GM12872 (cell line): Measurements from ENCODE around the gene TTC28.

ENCODE experiments used
- TF ChIP-seq, protein P1 (sequence below): IDR thresholded peaks from 3 replicates; pipeline ENCODE4 v1.5.1; 2011; ENCODE audit warnings: low read depth, mild to moderate bottlenecking, low read length, moderate library complexity; ENCODE audit not compliant: insufficient read depth

TTC28 gene

DNA sequence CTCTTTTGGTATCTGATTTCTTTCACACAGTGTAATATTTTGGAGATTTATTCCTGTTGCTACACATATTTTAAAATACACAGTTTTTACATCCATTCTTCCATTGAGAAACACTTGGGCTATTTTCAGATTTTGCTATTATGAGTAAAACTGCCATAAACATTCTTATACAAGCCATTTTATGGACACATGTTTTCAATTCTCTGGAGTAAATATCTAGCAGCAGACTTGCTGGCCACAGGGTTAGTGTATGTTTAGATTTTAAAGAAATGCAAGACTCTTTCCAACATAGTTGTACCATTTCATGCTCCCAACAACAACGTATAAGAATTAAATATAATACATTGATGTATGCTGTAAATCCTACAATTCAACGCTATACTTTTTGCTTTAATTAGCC is 399.8 kb downstream of the TTC28 start:
- TF ChIP-seq, protein P1, sequence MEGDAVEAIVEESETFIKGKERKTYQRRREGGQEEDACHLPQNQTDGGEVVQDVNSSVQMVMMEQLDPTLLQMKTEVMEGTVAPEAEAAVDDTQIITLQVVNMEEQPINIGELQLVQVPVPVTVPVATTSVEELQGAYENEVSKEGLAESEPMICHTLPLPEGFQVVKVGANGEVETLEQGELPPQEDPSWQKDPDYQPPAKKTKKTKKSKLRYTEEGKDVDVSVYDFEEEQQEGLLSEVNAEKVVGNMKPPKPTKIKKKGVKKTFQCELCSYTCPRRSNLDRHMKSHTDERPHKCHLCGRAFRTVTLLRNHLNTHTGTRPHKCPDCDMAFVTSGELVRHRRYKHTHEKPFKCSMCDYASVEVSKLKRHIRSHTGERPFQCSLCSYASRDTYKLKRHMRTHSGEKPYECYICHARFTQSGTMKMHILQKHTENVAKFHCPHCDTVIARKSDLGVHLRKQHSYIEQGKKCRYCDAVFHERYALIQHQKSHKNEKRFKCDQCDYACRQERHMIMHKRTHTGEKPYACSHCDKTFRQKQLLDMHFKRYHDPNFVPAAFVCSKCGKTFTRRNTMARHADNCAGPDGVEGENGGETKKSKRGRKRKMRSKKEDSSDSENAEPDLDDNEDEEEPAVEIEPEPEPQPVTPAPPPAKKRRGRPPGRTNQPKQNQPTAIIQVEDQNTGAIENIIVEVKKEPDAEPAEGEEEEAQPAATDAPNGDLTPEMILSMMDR = no peak

DNA sequence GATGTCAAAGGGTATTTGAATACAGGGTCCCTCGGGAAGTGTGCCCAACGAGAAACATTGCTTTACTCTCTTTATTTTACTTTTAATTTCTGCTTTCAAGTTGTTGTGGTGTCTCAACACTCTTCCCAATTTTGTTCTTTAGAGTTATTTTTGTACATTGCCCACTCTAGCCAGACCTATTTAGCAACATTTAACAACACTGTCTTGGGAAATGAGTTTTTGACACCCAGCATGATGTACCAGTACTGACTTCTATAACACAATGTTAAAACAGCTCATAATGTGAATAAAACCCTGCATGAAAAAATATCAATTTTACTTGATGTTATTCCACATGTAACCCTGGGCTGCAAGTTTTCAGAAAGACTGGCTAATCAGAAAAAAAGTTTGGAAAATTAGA is 410.4 kb downstream of the TTC28 start:
- TF ChIP-seq, protein P1 = no peak

DNA sequence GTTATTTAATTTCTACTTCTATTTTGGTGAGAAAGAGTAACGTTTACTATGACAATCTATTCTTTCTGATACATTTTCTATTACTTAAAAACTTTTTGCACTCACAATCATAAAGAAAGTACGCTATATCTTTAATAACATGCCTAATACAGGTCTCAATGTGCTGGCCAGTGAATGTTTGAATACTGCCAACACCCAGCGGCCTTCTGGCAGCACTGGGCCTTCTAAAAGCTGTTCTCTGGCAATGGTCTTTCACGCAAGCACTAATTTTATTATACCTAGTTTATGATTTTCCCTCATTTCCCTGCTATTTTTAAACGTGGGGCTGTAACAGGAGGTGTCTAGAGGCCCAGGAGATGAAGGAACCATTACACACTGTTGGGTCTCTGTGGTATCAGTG is 410.8 kb downstream of the TTC28 start:
- TF ChIP-seq, protein P1 = no peak

DNA sequence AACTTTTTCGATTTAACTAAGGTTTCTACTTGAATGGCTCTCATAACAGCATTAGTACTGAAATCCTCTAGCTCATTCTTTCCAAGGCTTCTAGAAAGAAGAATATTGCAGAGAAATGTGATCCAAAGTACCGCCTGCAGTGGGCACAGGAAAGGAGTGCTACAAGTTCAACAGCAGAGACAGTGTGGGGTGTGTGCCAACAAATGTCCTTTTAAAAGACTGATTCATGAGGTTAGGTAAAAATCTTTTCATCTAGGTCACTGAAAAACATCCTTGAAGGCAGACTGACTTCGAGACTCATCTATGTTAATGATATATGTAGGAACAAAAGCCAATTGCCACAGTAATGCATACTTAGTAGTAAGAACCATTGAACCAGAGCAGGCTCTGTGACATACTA is 411.5 kb downstream of the TTC28 start:
- TF ChIP-seq, protein P1 = no peak

DNA sequence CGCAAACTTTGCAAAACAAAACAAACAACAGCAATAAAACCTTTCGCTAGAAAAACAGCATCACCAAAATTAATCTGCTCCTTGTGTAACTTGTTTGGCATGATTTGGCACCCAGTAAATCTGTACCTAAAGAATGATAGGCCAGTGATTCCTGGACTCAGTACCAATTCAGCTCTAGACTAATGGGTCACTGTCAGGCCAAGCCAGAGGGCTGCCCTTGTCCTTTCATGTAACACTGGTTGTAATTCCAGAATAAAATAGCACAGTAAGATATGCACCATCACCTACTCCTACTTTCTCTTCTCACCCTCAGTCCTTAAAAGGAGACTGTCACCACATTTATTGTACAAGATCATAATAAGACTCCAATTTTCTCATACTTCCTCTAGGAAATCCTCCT is 419.0 kb downstream of the TTC28 start:
- TF ChIP-seq, protein P1 = no peak

DNA sequence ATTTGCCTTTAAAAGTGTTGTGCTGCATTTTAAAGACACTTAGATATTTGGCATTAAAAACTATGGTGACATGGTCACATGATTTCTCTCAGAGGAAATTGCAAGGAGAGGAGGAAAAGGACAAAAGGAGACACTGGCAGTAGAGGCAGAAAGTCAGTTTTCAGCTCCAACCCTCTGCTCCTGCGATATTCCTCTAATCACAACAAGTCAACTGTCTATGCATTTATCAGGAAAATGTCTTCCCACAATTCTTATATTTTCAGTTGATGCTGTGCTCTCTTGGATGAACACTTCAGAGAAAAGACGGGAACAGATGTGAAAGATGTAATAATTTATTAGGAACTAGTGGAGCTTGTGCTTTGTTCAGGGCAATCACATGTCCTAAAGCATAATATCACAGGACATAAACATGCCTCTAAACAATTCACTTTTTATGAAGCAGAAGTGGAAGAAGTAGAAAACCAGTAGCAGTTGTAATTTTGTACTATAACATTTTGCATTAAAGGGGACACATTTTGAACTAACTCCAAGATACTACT is 419.8 kb downstream of the TTC28 start:
- TF ChIP-seq, protein P1 = no peak

DNA sequence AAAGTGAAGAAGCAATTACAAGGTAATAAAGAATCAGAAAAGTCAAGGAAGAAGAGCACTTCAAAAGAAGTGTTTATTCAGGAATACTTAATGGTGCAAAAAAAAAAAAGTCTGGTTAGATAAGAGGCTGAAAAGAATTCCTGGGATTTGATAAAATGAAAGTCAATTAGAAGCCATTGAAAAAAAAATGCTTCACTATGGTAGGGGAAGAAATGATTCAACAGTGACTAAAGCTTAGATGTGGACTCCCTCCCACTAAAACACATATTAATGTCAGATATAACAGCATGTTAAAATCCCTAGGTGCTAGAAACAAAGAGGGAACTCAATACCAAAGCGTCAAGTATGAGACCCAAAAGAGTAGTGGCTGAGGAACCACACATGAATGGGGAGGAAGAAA is 425.2 kb downstream of the TTC28 start:
- TF ChIP-seq, protein P1 = no peak
